HG03558 (cell line): ENCODE results near the gene PTGIS.

Experiments used
- ATAC-seq: cut with Tn5 transposase; IDR thresholded peaks from one replicate; pipeline ENCODE4 v1.9.1; 2021; ENCODE audit warnings: moderate number of reproducible peaks; ENCODE audit not compliant: unreplicated experiment; ENCODE audit errors: extremely low read depth

PTGIS gene

DNA sequence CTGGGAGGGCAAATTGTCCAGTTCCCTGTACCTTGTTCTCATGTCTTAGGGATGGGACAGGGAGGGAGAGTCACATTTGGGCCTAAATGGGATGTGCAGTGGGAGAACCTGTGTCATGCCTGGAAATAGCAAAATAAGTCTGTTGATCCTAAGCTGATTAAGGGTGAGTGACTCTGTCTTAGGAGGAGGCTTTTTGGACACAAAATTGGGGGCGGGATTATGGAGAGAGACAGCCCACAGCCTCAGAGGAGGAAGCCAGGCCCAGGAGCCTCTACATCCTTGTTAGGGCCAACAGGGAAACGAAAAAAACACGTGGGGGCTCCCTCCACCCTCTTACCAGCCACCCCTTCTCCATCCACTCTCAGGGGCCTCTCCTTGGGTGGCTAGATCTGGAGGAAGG, 87.7 kb downstream of the PTGIS start:
- ATAC-seq: no peak

DNA sequence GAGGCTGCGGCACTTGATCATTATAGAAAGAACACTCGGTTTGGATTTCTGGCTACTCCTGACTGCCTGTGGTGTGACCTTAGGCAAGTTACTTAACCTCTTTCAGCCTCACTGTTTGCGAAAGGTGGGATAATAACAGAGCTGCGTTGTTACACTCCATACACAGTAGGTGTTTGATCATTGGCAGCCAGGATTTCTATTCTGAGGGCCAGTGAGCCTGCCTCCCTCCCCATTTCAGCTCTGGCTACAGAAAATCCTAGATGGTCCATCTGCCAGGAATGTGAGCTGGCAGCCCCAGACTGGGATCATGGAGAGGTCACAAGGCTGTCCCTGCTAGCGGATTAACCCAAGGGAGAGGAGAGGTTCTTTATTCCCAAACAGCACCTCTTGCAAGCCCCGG, 88.2 kb downstream of the PTGIS start:
- no peak for ATAC-seq

DNA sequence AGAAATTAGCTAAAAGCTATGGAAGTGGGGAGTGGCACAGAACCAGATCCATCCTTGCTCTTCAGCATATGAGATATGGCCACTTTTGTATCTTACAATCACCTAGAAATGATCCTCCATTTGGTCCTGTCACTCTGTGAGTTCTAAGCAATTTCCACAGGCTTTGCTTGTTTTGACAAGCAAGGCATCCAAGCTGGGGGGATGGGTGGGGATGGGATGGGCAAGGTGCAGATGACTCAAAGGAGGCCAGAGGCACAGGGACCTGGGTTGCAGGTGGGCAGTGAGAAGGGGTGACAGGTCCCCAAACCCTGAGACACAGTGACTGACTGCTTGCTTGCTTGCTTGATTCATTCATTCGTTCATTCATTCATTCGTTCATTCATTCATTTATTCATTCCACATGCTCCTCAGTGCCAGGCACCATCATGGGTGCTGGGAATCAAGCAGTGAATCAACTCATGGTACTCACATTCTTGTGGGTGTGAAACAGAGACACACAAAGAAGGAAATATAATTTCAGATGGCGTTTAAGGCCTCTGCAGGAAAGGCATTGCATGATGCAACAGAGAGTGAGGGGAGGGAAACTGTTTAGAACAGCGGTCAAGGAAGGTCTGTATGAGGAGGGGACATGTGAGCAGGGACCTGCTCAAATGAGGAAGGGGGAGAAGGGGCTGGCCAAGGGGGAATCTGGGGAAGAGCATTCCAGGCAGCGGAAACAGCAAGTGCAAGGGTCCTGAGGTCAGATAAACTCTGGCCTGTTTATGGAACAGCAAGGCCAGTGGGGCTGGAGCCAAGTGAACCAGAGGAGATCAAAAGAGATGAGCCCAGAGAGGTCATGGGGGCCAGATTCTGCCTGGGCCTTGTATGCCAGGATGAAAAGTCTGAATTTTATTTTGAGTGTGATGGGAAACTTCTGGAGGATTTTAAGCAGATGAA, 88.9 kb downstream of the PTGIS start:
- ATAC-seq: no peak

DNA sequence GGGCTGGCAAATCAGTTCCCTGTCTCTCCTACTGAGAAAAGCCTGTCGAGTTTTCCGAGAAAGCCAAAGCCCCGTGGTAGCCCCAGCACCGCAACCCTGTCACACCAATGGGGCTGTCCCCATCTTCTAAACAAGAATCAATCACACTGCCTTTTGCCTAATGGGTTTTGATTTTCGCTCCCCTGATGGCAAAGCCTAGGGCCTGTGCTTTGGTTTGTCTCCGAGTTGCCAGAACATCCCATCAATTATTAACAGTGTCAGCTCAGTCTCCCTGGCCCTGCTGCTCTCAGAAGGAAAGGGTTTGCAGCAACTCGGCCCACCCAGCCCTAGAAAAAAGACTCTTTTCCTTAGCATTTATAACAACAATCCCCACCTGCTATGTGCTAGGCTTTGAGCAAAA, 89.7 kb downstream of the PTGIS start:
- no peak for ATAC-seq

GRCh38 chr20:49477200-49477599, 90.7 kb downstream of the PTGIS start:
- no peak for ATAC-seq

- no peak for ATAC-seq
Measured at GRCh38 chr20:49476016-49476355, 92.0 kb downstream of the PTGIS start.

- no peak for ATAC-seq
Measured at GRCh38 chr20:49475292-49476015, 92.5 kb downstream of the PTGIS start.

DNA sequence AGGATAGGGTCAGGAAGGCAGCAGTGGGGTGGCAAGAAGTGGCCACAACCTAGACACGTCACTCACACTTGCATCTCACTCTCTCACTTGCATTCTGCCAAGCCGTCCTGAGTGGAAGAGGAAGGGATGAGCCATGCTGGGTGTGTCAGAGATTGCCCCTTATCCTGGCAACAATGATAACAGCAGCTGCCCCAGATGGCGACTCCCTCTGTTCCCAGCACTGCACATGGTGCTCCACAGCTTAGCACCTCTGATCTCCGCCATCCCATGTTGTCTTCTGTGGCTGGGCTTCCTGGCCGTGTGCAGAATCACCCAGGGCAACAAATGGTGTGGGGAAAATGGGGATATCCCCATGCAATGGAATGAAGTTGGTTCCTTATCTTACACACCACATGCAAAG, 96.5 kb downstream of the PTGIS start:
- ATAC-seq: no peak

DNA sequence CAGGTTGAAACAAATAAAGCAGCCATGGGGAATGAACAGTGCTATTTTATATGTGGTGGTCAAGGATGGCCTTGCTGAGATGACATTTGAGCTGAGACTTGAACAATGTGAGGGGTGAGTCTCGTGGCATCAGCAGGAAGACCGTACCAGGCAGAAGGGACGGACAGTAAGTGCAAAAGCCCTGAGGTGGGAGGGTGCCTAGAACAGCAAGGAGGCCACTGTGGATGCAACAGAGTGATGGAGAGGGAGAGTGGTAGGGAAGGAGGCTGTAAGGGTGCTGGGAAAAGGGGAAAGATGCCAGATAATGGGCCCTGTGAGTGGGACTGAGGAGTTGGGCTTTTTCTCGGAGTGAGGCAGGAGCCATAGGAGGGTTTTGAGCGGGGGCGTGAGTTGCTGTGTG, 97.0 kb downstream of the PTGIS start:
- no peak for ATAC-seq

GRCh38 chr20:49469060-49469459, 98.9 kb downstream of the PTGIS start:
- no peak for ATAC-seq

- no peak for ATAC-seq
Measured at GRCh38 chr20:49468412-49468811, 99.5 kb downstream of the PTGIS start.

DNA sequence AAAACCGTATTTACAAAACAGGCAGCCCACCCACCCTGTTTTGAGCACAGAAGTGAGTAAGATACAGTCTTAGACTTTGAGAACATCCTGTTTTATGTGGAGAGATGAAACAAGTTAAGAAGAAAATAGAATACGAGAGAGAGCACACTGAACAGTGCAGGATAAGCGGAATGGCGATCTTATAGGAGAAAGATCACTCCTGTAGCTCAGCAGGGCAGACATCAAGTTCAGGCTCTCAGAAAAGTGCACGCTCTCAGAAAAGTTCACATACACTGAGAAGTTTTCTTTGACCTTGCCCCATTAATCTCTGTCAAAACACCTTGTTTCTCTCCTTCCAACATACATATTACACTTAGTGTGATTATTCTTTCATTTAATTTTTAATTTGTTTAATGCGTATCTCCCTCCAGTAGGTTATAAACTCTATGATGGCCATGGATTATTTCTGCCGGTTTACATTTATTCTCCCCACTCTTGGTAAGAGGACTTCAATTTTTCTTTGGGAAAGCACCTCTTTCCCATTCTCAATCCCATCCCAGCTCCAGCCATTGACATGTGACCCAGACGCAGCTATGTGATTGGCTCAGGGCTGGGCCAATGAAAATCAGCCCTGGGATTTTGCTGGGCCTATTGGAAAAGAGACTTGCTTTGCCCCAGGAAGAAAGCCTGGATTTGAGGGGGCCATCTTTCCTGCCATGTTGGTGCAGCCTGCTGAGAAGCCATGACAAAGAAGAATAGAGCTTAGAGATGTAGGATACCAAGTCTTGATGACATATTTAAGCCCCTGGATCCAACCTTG, 101.6 kb downstream of the PTGIS start:
- ATAC-seq: no peak

DNA sequence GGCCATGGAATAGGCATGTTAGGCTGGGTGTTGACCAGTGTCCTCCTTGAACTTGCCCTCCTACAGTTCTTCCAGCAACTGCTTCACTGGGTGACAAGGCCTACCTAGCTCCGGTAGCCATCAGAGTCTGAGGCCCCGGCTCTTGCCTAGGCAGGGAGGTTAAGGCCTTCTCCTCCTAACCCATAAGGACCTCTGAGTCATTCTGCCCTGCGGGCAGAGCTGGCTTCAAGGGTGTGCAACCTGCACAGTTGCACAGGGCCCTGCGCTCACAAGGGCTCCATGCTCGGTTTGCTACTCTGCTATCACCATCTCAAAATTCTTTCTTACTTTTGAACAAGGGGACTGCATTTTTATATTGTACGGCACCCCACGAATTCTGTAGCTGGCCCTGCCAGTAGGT, 103.4 kb downstream of the PTGIS start:
- ATAC-seq: no peak

DNA sequence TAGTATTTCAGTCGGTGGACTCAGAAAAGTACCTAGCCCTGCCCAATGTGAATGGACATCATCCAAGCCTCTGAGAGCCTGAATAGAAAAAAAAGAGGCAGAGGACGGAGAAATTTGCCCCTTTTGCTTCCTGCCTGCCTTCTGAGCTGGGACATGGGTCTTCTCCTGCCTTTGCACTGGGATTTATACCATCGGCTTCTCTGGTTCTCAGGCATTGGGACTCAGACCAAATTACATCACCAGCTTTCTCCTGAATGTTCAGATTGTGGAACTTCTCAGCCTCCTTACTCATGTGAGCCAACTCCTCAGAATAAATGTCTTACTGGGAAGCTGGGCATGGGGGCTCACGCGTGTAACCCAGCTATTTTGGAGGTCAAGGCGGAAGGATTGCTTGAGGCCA, 105.3 kb downstream of the PTGIS start:
- ATAC-seq: no peak

DNA sequence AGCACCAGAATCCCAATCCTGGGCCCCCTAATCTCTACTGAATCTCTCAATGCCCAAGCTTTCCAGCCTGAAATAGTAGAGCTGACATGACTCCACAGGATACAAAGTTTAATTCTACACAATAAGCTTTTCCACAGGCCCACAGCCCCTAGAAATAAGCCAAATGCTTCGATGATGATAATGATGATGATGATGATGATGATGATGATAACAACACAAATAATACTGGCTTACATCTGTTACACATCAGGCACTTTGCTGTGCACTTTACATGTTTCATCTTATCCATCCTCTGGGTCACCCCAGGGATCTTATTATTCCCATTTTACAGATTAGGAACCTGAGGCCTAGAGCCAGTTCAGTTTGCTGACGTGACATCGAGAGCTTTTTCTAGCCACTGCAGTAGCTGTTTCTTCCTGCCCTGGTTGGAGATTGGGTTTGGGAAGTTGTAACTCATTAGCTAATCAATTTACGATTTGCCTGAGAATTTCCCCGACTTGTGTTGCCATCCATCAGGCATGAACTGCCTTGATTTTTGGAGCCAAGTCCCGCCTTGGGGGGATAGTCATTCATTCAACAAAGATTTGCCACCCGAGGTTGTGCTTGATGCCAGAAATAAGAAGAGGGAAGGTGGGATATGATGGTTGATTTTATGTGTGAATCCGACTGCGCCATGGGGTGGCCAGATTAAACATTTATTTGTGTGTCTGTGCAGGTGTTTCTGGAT, 105.9 kb downstream of the PTGIS start:
- no peak for ATAC-seq

- ATAC-seq: no peak
Measured at GRCh38 chr20:49460916-49461315, 107.0 kb downstream of the PTGIS start.

DNA sequence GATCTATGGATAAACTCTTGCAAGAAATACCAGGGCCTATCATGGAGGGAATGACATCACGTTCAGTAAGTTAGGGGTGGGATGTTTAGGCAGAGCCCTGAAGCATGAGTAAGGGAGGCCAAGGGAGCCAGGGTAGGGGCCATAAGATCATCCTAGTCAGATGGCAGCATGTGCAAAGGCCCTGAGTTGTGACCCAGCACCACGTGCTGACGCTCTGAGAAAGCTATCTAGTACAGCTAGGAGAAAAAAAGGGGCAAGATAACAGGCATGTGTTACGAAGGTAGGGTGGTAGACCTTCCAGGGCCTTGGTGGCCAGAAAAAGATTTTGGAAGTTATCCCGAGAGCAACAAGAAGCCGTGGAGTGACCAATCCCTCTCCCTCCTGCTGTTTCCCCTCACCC, 107.8 kb downstream of the PTGIS start:
- ATAC-seq: no peak

DNA sequence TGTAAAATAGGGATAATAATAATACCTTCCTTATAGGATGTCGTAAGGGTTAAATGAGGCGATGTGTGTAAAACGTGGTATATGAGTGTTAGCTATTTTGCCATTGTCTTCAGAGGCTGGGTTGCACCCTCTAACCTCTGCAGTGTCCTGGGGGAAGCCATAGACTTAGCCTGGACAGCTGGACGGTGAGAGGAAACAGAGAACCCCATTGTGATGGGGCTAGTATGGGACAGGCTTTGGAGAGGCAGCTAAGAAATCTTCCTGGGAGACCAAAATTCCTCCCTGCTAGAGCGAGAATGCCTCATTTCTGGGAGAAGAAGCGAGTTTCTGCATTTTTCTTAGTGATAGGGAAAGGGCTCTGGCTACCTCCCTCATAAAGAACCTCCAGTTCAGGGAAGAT, 108.3 kb downstream of the PTGIS start:
- ATAC-seq: no peak

DNA sequence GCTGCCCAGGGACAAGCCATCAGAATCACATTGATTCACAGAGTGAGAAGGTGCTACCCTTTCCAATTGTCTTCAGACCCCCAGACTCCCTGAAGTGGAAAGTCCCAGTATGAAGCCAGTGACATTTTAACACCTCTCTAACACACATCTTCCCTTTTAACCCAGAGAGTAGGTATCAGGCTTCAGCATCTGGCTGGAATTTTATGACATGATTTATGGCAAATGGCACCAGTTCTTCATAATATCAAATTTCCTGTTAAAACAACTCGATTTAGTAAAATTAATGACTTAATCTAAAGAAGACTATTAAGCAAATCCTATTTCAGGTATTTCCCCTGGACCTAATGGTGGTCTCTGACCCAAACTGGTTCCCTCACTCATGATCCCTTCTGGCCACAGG, 110.5 kb downstream of the PTGIS start:
- no peak for ATAC-seq

GRCh38 chr20:49456646-49457045, 111.3 kb downstream of the PTGIS start:
- no peak for ATAC-seq
